Measurements from ENCODE around the gene IWS1.

Gene IWS1

GRCh38 chr2:127506510-127506909 is 19.8 kb downstream of the IWS1 start:
- Histone ChIP-seq H3K4me3 (no peak overlapping the region), H3K9ac (no peak overlapping the region), H3K36me3 (peaks cover 73% of the 10 kb centered on the region), H3K27me3 (no peaks in the 10 kb centered on the region), H4K20me1 (peaks cover 83% of the 10 kb centered on the region), H3K27ac (no peak overlapping the region), H3K4me1 (peaks cover 16% of the 10 kb centered on the region), H3K4me2 (no peak overlapping the region), H3K9me3 (no peaks in the 10 kb centered on the region)
- no peak for TF ChIP-seq Cebpa-rat (IDR thresholded peaks at IDR 0.05)

GRCh38 chr2:127504552-127505430 is 21.5 kb downstream of the IWS1 start:
- H3K9me3 ChIP-seq, result no peaks in the 10 kb centered on the region
- H3K4me1 ChIP-seq, result peaks cover 16% of the 10 kb centered on the region
- no peak overlapping the region for H3K4me3 ChIP-seq
- no peak overlapping the region; the same call in 1 of the 2 replicates for H3K9ac ChIP-seq
- no peak for TF ChIP-seq Cebpa-rat (IDR thresholded peaks at IDR 0.05)
- no peak overlapping the region for H3K27ac ChIP-seq
- H4K20me1 ChIP-seq, result peaks cover 66% of the 10 kb centered on the region
- no peak overlapping the region for H3K4me2 ChIP-seq
- peaks cover 73% of the 10 kb centered on the region for H3K36me3 ChIP-seq
- H3K27me3 ChIP-seq, result no peaks in the 10 kb centered on the region

GRCh38 chr2:127503491-127503890 is 22.8 kb downstream of the IWS1 start:
- Histone ChIP-seq H3K9me3 (no peaks in the 10 kb centered on the region), H3K4me3 (no peak overlapping the region), H3K9ac (no peak overlapping the region), H3K27me3 (no peaks in the 10 kb centered on the region), H3K4me1 (peaks cover 5% of the 10 kb centered on the region), H3K36me3 (peaks cover 80% of the 10 kb centered on the region), H3K4me2 (no peak overlapping the region), H3K27ac (no peak overlapping the region), H4K20me1 (peaks cover 64% of the 10 kb centered on the region)
- no peak for TF ChIP-seq Cebpa-rat (IDR thresholded peaks at IDR 0.05)

- Histone ChIP-seq H4K20me1 (peaks cover 32% of the 10 kb centered on the region; the same call in 1 of the 2 replicates), H3K9ac (no peak overlapping the region), H3K27me3 (no peaks in the 10 kb centered on the region), H3K4me2 (no peak overlapping the region), H3K9me3 (no peaks in the 10 kb centered on the region), H3K4me3 (no peak overlapping the region), H3K4me1 (no peaks in the 10 kb centered on the region), H3K27ac (no peak overlapping the region), H3K36me3 (peaks cover 92% of the 10 kb centered on the region)
- TF ChIP-seq Cebpa-rat (IDR thresholded peaks at IDR 0.05), result peak; percentile 82; the same call in 1 of the 2 replicates
These were observed 27.9 kb downstream of the IWS1 start for GRCh38 chr2:127498386-127498785.

GRCh38 chr2:127490283-127490682 is 36.0 kb downstream of the IWS1 start:
- Histone ChIP-seq H3K36me3 (peaks cover 94% of the 10 kb centered on the region), H3K4me2 (no peak overlapping the region), H3K27ac (no peak overlapping the region), H3K27me3 (no peaks in the 10 kb centered on the region), H4K20me1 (peaks cover 31% of the 10 kb centered on the region), H3K9me3 (no peaks in the 10 kb centered on the region), H3K4me1 (peaks cover 9% of the 10 kb centered on the region), H3K9ac (no peak overlapping the region), H3K4me3 (no peak overlapping the region)
- no peak for TF ChIP-seq Cebpa-rat (IDR thresholded peaks at IDR 0.05)

- Histone ChIP-seq H3K36me3 (peaks cover 97% of the 10 kb centered on the region), H3K27me3 (no peaks in the 10 kb centered on the region), H3K4me1 (peaks cover 16% of the 10 kb centered on the region), H3K9ac (no peak overlapping the region), H4K20me1 (peaks cover 52% of the 10 kb centered on the region), H3K9me3 (no peaks in the 10 kb centered on the region), H3K4me2 (no peak overlapping the region), H3K27ac (no peak overlapping the region), H3K4me3 (no peak overlapping the region)
- TF ChIP-seq Cebpa-rat (IDR thresholded peaks at IDR 0.05), result no peak
These were observed 39.8 kb downstream of the IWS1 start for GRCh38 chr2:127486247-127487058.

- H4K20me1 ChIP-seq, result peaks cover 56% of the 10 kb centered on the region
- no peaks in the 10 kb centered on the region for H3K9me3 ChIP-seq
- H3K27ac ChIP-seq, result no peak overlapping the region
- H3K36me3 ChIP-seq, result peaks cover 97% of the 10 kb centered on the region
- no peak overlapping the region for H3K4me3 ChIP-seq
- H3K27me3 ChIP-seq, result no peaks in the 10 kb centered on the region
- no peak overlapping the region for H3K9ac ChIP-seq
- no peak for TF ChIP-seq Cebpa-rat (IDR thresholded peaks at IDR 0.05)
- H3K4me1 ChIP-seq, result peaks cover 16% of the 10 kb centered on the region
- peak overlapping the region; percentile 18 for H3K4me2 ChIP-seq
These were observed 40.6 kb downstream of the IWS1 start for GRCh38 chr2:127485694-127486071.

- Histone ChIP-seq H3K9ac (no peak overlapping the region), H3K4me3 (no peak overlapping the region), H3K4me1 (peaks cover 16% of the 10 kb centered on the region), H3K27me3 (no peaks in the 10 kb centered on the region), H3K36me3 (peaks cover 97% of the 10 kb centered on the region), H3K4me2 (peak overlapping the region; percentile 18), H4K20me1 (peaks cover 60% of the 10 kb centered on the region), H3K9me3 (no peaks in the 10 kb centered on the region), H3K27ac (no peak overlapping the region)
- TF ChIP-seq Cebpa-rat (IDR thresholded peaks at IDR 0.05), result no peak
These were observed 41.1 kb downstream of the IWS1 start for GRCh38 chr2:127485051-127485693.

GRCh38 chr2:127482031-127482430 is 44.3 kb downstream of the IWS1 start:
- Histone ChIP-seq H4K20me1 (peaks cover 54% of the 10 kb centered on the region), H3K4me2 (no peak overlapping the region), H3K27ac (no peak overlapping the region), H3K27me3 (no peaks in the 10 kb centered on the region), H3K9ac (no peak overlapping the region), H3K9me3 (peaks cover 1% of the 10 kb centered on the region; the same call in 1 of the 2 replicates), H3K36me3 (peaks cover 76% of the 10 kb centered on the region), H3K4me1 (peaks cover 16% of the 10 kb centered on the region), H3K4me3 (no peak overlapping the region)
- TF ChIP-seq Cebpa-rat (IDR thresholded peaks at IDR 0.05), result no peak
